Effector memory CD4-positive, alpha-beta T cell (primary cell): ENCODE data around the gene KIF26B.
A peak's percentile ranks its signal among the peaks of the same experiment; 100 is the strongest.

ENCODE experiments used
- DNase-seq, 3 donors: peaks; one replicate each; pipeline ENCODE4 v3.0.0-alpha.2; 2020
- H3K27ac ChIP-seq: 2 replicates; pipeline ENCODE4 v1.7.0; 2013; ENCODE audit warnings: mild to moderate bottlenecking, low read length, moderate library complexity; ENCODE audit not compliant: insufficient read depth, poor library complexity, severe bottlenecking
- H3K27me3 ChIP-seq: replicated peaks from 2 replicates; pipeline ENCODE4 v1.7.0; 2013; ENCODE audit warnings: mild to moderate bottlenecking, low read length; ENCODE audit not compliant: insufficient read depth, control insufficient read depth, poor library complexity, severe bottlenecking
- H3K36me3 ChIP-seq: 2 replicates; pipeline ENCODE4 v1.7.0; 2013; ENCODE audit warnings: mild to moderate bottlenecking, low read length, moderate library complexity; ENCODE audit not compliant: control insufficient read depth, insufficient read depth
- H3K4me1 ChIP-seq: 2 replicates; pipeline ENCODE4 v1.7.0; 2013; ENCODE audit warnings: low read length, mild to moderate bottlenecking; ENCODE audit not compliant: control insufficient read depth, insufficient read depth, poor library complexity, severe bottlenecking
- H3K4me3 ChIP-seq: 2 replicates; pipeline ENCODE4 v1.7.0; 2013; ENCODE audit warnings: low read length, low read depth, mild to moderate bottlenecking; ENCODE audit not compliant: insufficient read depth, poor library complexity, severe bottlenecking
- H3K9me3 ChIP-seq: 2 replicates; pipeline ENCODE4 v1.7.0; 2013; ENCODE audit warnings: mild to moderate bottlenecking, low read length, moderate library complexity; ENCODE audit not compliant: control insufficient read depth
- total RNA-seq, 3 donors: gene quantifications; one replicate each; lab custom pipeline; 2026; lab: John Stamatoyannopoulos, UW

Gene KIF26B
- 0 to 0.19 (median 0) reads per million in 3 donors for total RNA-seq

GRCh38 chr1:245154429-245155271 lies at the start of gene KIF26B:
KIF26B (plus strand) TSS chr1:245154985; CDS start chr1:245155425, 440 bp downstream.
- Histone ChIP-seq H3K27ac (no peak within 1 kb of the TSS), H3K27me3 (peaks cover 14% of the 10 kb centered on the region), H3K36me3 (no peaks in the 10 kb centered on the region), H3K9me3 (no peaks in the 10 kb centered on the region), H3K4me1 (peaks cover 32% of the 10 kb centered on the region), H3K4me3 (peak within 1 kb of the TSS; percentile 59)
- no peak for DNase-seq

- no peak overlapping the region for H3K4me3 ChIP-seq
- DNase-seq: no peak
- H3K9me3 ChIP-seq: no peaks in the 10 kb centered on the region
- no peaks in the 10 kb centered on the region for H3K36me3 ChIP-seq
- H3K4me1 ChIP-seq: no peaks in the 10 kb centered on the region
- H3K27me3 ChIP-seq: no peaks in the 10 kb centered on the region
- no peak overlapping the region for H3K27ac ChIP-seq
Observed at GRCh38 chr1:245105042-245105441, 49.7 kb upstream of the KIF26B start.

- no peaks in the 10 kb centered on the region for H3K36me3 ChIP-seq
- H3K27me3 ChIP-seq: no peaks in the 10 kb centered on the region
- H3K4me1 ChIP-seq: no peaks in the 10 kb centered on the region
- H3K27ac ChIP-seq: no peak overlapping the region
- no peaks in the 10 kb centered on the region for H3K9me3 ChIP-seq
- no peak for DNase-seq
- H3K4me3 ChIP-seq: no peak overlapping the region
Observed at GRCh38 chr1:245105815-245106410, 48.9 kb upstream of the KIF26B start.

DNA sequence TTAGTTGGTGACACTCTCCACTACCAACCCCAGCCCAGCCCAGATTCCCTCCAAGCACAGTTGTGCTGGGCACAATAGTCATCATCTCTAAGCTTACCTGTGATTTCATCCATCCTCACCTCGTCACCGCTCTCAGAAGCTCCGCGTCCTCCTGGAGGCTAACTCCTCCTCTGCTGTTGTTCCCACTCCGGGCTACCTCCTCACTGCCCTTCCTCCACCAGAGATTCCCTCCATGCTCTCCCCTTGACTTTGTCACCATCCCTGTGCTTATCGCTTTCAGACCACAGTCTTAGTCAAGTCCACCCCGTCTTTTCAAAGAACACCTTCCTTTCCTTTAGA lies 47.0 kb upstream of the KIF26B start:
- no peaks in the 10 kb centered on the region for H3K36me3 ChIP-seq
- DNase-seq: no peak
- H3K9me3 ChIP-seq: no peaks in the 10 kb centered on the region
- no peaks in the 10 kb centered on the region for H3K27me3 ChIP-seq
- no peak overlapping the region for H3K4me3 ChIP-seq
- no peaks in the 10 kb centered on the region for H3K4me1 ChIP-seq
- H3K27ac ChIP-seq: no peak overlapping the region

DNA sequence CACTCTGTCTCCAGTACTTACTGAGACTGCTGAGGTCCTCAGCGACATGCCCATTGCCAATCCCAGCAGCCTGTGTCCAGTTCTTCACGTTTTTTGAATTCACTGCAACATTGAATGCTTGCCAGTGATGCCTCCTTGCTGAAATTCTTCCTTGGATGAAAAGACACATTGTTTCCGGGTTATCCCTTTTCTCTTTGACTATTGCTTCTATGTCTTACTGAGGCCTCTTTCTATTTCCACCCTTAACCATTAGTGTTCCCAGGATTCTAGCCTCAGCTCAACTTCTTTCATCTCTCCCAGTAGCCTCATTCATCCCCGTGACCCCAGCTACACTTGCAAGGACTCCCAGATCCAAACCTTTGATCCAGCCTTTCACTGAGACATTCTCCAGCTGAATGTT lies 46.5 kb upstream of the KIF26B start:
- H3K4me1 ChIP-seq: no peaks in the 10 kb centered on the region

GRCh38 chr1:245108909-245109308 lies 45.9 kb upstream of the KIF26B start:
- no peak for DNase-seq
- no peak overlapping the region for H3K4me3 ChIP-seq
- no peaks in the 10 kb centered on the region for H3K36me3 ChIP-seq
- no peak overlapping the region for H3K27ac ChIP-seq
- H3K27me3 ChIP-seq: no peaks in the 10 kb centered on the region
- H3K4me1 ChIP-seq: no peaks in the 10 kb centered on the region
- H3K9me3 ChIP-seq: no peaks in the 10 kb centered on the region

More for the DNA sequence above, 46.5 kb upstream of the KIF26B start:
- no peaks in the 10 kb centered on the region for H3K27me3 ChIP-seq
- H3K27ac ChIP-seq: no peak overlapping the region
- H3K4me3 ChIP-seq: no peak overlapping the region
- no peaks in the 10 kb centered on the region for H3K9me3 ChIP-seq
- DNase-seq: no peak
- no peaks in the 10 kb centered on the region for H3K36me3 ChIP-seq

DNA sequence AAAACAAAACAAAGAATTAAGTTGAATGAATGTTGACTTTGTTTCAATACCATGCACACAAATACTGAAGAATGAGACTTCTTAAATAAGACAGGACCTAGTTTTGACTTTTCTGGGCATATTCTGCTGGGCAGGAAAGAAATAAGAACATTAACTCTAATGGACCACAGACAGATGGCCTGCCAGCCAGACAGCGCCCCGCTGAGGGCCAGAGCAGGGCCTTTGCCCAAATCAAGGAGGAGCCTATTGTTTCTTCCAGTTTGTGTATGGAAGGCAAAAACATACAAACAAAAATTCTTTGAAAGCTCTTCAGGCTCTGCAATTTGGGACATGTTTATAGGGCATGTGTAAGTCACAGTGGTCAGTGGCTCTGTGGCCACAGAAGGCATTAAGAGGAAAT lies 44.4 kb upstream of the KIF26B start:
- H3K27me3 ChIP-seq: no peaks in the 10 kb centered on the region
- H3K36me3 ChIP-seq: no peaks in the 10 kb centered on the region
- no peaks in the 10 kb centered on the region for H3K4me1 ChIP-seq
- H3K4me3 ChIP-seq: no peak overlapping the region
- no peaks in the 10 kb centered on the region for H3K9me3 ChIP-seq
- DNase-seq: no peak
- no peak overlapping the region for H3K27ac ChIP-seq

- no peaks in the 10 kb centered on the region for H3K27me3 ChIP-seq
- H3K4me3 ChIP-seq: no peak overlapping the region
- no peaks in the 10 kb centered on the region for H3K36me3 ChIP-seq
- no peaks in the 10 kb centered on the region for H3K9me3 ChIP-seq
- no peak for DNase-seq
- H3K27ac ChIP-seq: no peak overlapping the region
- no peaks in the 10 kb centered on the region for H3K4me1 ChIP-seq
Observed at GRCh38 chr1:245111073-245111472, 43.7 kb upstream of the KIF26B start.

GRCh38 chr1:245113649-245114048 lies 41.1 kb upstream of the KIF26B start:
- Histone ChIP-seq H3K27ac (no peak overlapping the region), H3K9me3 (no peaks in the 10 kb centered on the region), H3K36me3 (no peaks in the 10 kb centered on the region), H3K4me1 (no peaks in the 10 kb centered on the region), H3K4me3 (no peak overlapping the region), H3K27me3 (no peaks in the 10 kb centered on the region)
- DNase-seq: no peak

GRCh38 chr1:245116131-245116530 lies 38.7 kb upstream of the KIF26B start:
- Histone ChIP-seq H3K4me3 (no peak overlapping the region), H3K36me3 (no peaks in the 10 kb centered on the region), H3K27ac (no peak overlapping the region), H3K9me3 (no peaks in the 10 kb centered on the region), H3K27me3 (no peaks in the 10 kb centered on the region), H3K4me1 (no peaks in the 10 kb centered on the region)
- no peak for DNase-seq
